Body of pancreas (tissue), 4 donors: ENCODE data around the gene STARD8. TPM values are rescaled to one million over a fixed set of nuclear protein-coding genes. Genes with fewer than 3 reads are reported as not detected.
A peak's percentile ranks its signal among the peaks of the same experiment; 100 is the strongest.

Source experiments
- ATAC-seq: fragments of 150-250 bp; one replicate; pipeline ENCODE4 v1.9.1; 2016
- DNase-seq, 4 donors: peaks; one replicate each; pipeline ENCODE4 v3.0.0-alpha.2; 2019
- H3K27ac ChIP-seq, 4 donors: fragments of 200-600 bp; sonication (generic); 1 replicate in 3 of 4; 2 replicates in 1 of 4; pipeline versions ENCODE4 v1.5.1 to v1.6.1; 2016 to 2019; ENCODE audit warnings: mild to moderate bottlenecking in 1 of 4, mixed read lengths in 1 of 4, moderate library complexity in 1 of 4
- H3K27me3 ChIP-seq, 2 donors: fragments of 200-600 bp; sonication (generic); one replicate each; pipeline ENCODE4 v1.6.0; 2016; ENCODE audit warnings: mild to moderate bottlenecking in 1 of 2
- H3K36me3 ChIP-seq, 2 donors: fragments of 200-600 bp; sonication (generic); replicated peaks in 1 of 2; 2 replicates each; pipeline ENCODE4 v1.5.1; 2016; ENCODE audit warnings: low read depth in 2 of 2; ENCODE audit not compliant: insufficient read depth in 1 of 2
- H3K4me1 ChIP-seq: fragments of 200-600 bp; sonication (generic); one replicate; pipeline ENCODE4 v1.6.0; 2016
- H3K4me3 ChIP-seq, 2 donors: fragments of 200-600 bp; sonication (generic); 1 replicate in 1 of 2; 2 replicates in 1 of 2; pipeline ENCODE4 v1.5.1; 2016 to 2019
- H3K9me3 ChIP-seq, 3 donors: fragments of 200-600 bp; sonication (generic); 1 replicate in 2 of 3; 2 replicates in 1 of 3; pipeline ENCODE4 v1.5.1; 2016
- POLR2A ChIP-seq, 3 donors: fragments of 450-650 bp; IDR thresholded peaks; one replicate each; pipeline ENCODE4 v1.6.1; 2016; ENCODE audit warnings: antibody characterized with exemption in 3 of 3, mild to moderate bottlenecking in 2 of 3
- WGBS, 2 donors: methylation state at CpG; one replicate each; pipeline ENCODE4 v1.1.5; 2017; 5-methylcytosine and 5-hydroxymethylcytosine counted together
- intact Hi-C: fragments of 100-400 bp; cut with DNase I; formaldehyde crosslinking; loops from one replicate; pipeline ENCODE4 v1.15.1; 2023
- small RNA-seq: library from RNA; depleted of rRNA; stranded (forward); fragments of <200 nt; gene quantifications from one replicate; pipeline ENCODE3, GENCODE V24; 2016
- total RNA-seq, 2 donors: library from RNA; depleted of rRNA; stranded (reverse); fragments of >200 nt; gene quantifications; one replicate each; pipeline ENCODE4 v1.1.0, GENCODE V29; 2016
- TF ChIP-seq, protein P1 (sequence below), 7 experiments: fragments of 450-650 bp in 4 of 7; fragments of 200-600 bp in 3 of 7; sonication (generic) in 3 of 7; IDR thresholded peaks; one replicate each; pipeline ENCODE4 v1.5.1; 2016 to 2019; ENCODE audit warnings: antibody characterized with exemption in 7 of 7

Gene STARD8
- total RNA-seq, 2 donors from 2014 or later, result 6.0 to 9.6 TPM

DNA sequence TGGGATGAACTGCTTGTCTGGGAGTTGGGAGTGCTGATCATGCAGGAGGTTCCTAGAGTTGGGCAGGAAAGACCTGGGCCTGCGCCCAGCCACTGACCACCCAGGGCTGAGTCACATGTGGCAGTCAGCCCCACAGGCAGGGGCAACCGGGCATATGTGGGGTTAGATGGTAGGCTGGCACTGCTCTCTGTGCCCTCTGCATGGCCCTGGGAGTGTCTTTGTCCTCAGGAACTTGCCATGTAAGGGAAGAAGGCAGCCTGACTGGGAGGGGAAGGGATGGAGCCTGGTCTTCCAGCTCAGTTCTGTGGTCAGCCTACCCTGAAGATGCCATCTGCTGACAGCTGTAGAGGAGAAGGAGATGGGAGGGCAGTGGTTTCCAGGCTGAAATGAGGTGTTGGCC, 111.2 kb downstream of the STARD8 start:
- H3K9me3 ChIP-seq, result no peaks in the 10 kb centered on the region

DNA sequence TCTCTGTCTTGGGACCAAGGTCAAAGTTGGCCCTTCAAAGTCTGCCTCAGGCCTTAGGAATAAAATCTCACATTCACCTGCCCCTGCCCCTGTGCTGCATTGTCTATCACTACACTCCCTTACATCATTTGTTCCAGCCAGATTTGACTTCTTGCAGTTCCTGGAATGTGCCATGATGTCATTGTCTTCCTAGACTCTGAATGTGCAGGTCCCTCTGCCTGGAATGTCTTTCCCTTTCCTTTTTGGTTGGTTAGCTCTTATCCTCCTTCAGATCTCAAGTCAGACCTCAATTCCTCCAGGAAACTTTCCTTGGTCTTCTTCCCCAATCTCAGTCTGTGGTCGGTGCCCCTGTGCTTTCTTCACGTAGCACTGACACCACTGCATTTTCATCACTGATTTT, 113.6 kb downstream of the STARD8 start:
- Histone ChIP-seq H3K4me1 (peaks cover 8% of the 10 kb centered on the region), H3K4me3 (no peak overlapping the region), H3K36me3 (no peaks in the 10 kb centered on the region), H3K27me3 (no peaks in the 10 kb centered on the region), H3K27ac (no peak overlapping the region), H3K9me3 (no peaks in the 10 kb centered on the region)
- intact Hi-C loops, result no loop called here
- ATAC-seq, result no peak
- TF ChIP-seq, protein P1, sequence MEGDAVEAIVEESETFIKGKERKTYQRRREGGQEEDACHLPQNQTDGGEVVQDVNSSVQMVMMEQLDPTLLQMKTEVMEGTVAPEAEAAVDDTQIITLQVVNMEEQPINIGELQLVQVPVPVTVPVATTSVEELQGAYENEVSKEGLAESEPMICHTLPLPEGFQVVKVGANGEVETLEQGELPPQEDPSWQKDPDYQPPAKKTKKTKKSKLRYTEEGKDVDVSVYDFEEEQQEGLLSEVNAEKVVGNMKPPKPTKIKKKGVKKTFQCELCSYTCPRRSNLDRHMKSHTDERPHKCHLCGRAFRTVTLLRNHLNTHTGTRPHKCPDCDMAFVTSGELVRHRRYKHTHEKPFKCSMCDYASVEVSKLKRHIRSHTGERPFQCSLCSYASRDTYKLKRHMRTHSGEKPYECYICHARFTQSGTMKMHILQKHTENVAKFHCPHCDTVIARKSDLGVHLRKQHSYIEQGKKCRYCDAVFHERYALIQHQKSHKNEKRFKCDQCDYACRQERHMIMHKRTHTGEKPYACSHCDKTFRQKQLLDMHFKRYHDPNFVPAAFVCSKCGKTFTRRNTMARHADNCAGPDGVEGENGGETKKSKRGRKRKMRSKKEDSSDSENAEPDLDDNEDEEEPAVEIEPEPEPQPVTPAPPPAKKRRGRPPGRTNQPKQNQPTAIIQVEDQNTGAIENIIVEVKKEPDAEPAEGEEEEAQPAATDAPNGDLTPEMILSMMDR (IDR thresholded peaks at IDR 0.05), result no peak
- TF ChIP-seq POLR2A (IDR thresholded peaks at IDR 0.05), result no peak
- no peak for DNase-seq
- WGBS, 2 donors, result 79 to 100% methylated on average over 2 of the region's 2 CpGs

More for the DNA sequence above, 111.2 kb downstream of the STARD8 start:
- TF ChIP-seq POLR2A (IDR thresholded peaks at IDR 0.05), result no peak
- TF ChIP-seq, protein P1 (IDR thresholded peaks at IDR 0.05), result no peak
- Histone ChIP-seq H3K4me1 (peaks cover 15% of the 10 kb centered on the region), H3K36me3 (no peaks in the 10 kb centered on the region), H3K27me3 (no peaks in the 10 kb centered on the region), H3K4me3 (no peak overlapping the region), H3K27ac (no peak overlapping the region)
- intact Hi-C loops, result no loop called here
- no peak for ATAC-seq
- 94 to 100% methylated on average over 1 to 2 of the region's 2 CpGs for WGBS, 2 donors
- no peak for DNase-seq

DNA sequence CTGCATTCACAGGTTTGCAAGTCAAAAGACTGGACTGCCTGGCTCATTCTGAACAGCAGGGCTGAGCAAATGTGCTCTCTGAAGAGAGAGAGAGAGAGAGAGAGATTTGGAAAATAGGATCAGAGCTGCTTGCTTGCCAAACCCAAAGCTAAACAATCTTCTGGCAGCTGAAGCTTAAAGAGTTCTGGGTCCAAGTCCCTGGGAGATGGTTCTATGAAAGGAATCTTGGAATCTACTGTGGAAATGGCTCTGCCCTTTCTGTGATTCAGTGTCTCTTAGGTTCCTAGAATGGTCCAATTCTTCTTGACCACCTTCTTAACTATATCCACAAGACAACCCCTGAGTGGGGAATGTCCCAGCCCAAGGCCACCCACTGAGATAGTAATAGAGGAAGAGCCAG, 115.3 kb downstream of the STARD8 start:
- intact Hi-C loops, result no loop called here
- TF ChIP-seq, protein P1 (IDR thresholded peaks at IDR 0.05), result no peak
- no peak for TF ChIP-seq POLR2A (IDR thresholded peaks at IDR 0.05)
- peak in 1 of 4 donors; percentile 1 for DNase-seq
- Histone ChIP-seq H3K4me1 (peaks cover 7% of the 10 kb centered on the region), H3K27me3 (no peaks in the 10 kb centered on the region), H3K4me3 (no peak overlapping the region), H3K9me3 (no peaks in the 10 kb centered on the region), H3K27ac (no peak overlapping the region), H3K36me3 (no peaks in the 10 kb centered on the region)
- no peak for ATAC-seq

DNA sequence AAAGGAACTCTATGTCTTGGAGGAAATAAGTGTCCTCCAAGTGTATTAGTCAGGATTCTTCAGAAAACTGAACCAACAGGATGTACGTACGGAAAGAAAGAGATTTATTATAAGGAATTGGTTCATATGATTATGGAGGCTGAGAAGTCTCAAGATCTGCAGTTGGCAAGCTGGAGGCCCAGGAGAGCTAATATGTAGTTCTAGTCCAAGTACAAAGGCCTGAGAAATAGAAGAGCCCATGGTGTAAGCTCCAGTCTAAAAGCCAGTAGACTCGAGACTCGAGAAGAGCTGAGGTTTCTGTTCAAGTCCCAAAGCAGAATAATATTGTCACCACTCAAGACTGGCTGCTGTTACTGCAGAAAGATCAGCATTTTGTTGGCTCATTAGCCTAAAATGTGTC, 116.0 kb downstream of the STARD8 start:
- no peak overlapping the region for H3K4me3 ChIP-seq
- no peaks in the 10 kb centered on the region for H3K36me3 ChIP-seq
- H3K27ac ChIP-seq, result no peak overlapping the region
- H3K9me3 ChIP-seq, result no peaks in the 10 kb centered on the region
- WGBS, 2 donors, result 57 to 87% methylated on average over 4 of the region's 4 CpGs
- ATAC-seq, result no peak
- no peaks in the 10 kb centered on the region for H3K27me3 ChIP-seq
- DNase-seq, result no peak
- intact Hi-C loops, result no loop called here
- no peak for TF ChIP-seq POLR2A (IDR thresholded peaks at IDR 0.05)
- TF ChIP-seq, protein P1 (IDR thresholded peaks at IDR 0.05), result no peak
- H3K4me1 ChIP-seq, result peaks cover 7% of the 10 kb centered on the region

Small RNAs within 50 kb of the gene (small RNA-seq; reads per million reads assigned to genes)
- gene COX6CP12, result not detected

Other genes starting within 250 kb of the STARD8 start
- 1 to 10 TPM; 2.3 to 4.3 TPM for gene OPHN1, start 214.2 kb upstream of the STARD8 start, total RNA-seq
- gene YIPF6, start 148.6 kb upstream of the STARD8 start, total RNA-seq, result 10 to 100 TPM; 12.9 to 14.0 TPM
- gene EFNB1, start 181.4 kb downstream of the STARD8 start, total RNA-seq, result 10 to 100 TPM; 10.9 to 12.5 TPM